Stimulated activated CD4-positive, alpha-beta T cell treated with anti-CD3 and anti-CD28 coated beads, Interleukin-1b, Interleukin-23, amount 100 ng/mL, for 48 hours (primary cell): ENCODE measurements around the gene GPR15.
A peak's percentile ranks its signal among the peaks of the same experiment; 100 is the strongest.
"Not testable (repeated sequence)": the region's sequence is repeated elsewhere in the genome, so short reads cannot be mapped to it uniquely, and the experiment has no call there.

Experiments
- DNase-seq: peaks from one replicate; pipeline ENCODE4 v3.0.0-alpha.2; 2020

GPR15 gene

GRCh38 chr3:98559769-98560168 lies 28.0 kb downstream of the GPR15 start:
- not testable (repeated sequence) for DNase-seq

- DNase-seq, result no peak
Measured at GRCh38 chr3:98560911-98561310, 29.1 kb downstream of the GPR15 start.

DNA sequence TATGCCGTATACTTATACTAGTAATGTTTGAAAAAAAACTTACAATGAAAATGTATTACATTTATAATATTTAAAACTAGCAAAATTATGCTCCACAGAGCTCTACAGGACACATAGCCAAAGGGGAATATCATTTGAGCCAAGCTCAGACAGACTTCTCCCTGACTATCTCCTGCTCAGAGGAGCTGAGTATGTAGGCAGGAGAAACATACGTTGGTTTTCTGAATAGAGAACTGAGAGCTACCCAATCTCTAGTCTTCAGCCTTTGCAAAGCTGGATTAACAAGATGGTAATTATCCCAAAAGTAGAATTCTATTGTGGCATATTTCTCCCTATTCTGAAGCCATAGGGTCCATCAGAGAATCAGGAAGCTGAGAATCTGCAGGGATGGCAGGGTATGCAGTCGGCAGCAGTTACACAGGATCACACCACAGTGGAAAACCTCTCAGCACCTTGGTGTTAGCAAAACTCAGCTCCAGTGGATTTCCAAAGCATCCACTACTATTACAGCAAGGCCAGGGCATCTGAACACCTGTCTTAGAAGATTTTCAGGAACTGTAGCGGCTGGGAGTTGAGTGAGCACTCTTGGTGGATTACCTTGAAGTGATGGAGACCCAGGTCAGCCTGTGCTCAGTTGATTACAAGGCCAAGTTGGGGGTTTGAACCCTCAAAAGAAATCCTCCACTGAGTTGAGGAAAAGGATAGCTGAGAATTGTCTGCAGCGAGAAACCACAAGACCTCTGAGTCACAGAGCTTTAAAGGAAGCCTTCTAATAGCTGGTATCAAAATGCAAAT lies 30.1 kb downstream of the GPR15 start:
- no peak for DNase-seq

- no peak for DNase-seq
Measured at GRCh38 chr3:98563661-98564281, 32.0 kb downstream of the GPR15 start.

GRCh38 chr3:98564282-98565005 lies 32.7 kb downstream of the GPR15 start:
- no peak for DNase-seq

GRCh38 chr3:98565237-98565643 lies 33.5 kb downstream of the GPR15 start:
- DNase-seq, result no peak

DNA sequence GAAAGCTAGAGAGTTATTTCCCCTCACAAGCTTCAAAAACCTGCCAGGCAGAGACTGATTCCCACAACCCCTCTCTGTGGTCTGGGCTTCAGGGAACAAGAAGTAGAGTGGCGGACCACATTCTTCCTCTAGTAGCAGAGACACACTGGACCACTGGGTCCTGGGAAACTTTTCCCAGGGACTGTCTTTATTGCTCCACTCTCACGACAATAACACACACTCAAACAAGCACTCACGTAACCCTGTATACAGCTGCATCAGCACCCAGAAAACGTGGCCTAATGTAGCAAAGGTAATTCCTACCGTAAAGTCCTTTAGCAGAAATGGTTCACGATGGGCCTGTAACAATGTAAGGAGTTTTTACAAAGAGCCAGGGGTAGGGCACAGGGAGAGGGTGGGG lies 34.1 kb downstream of the GPR15 start:
- DNase-seq, result no peak

DNA sequence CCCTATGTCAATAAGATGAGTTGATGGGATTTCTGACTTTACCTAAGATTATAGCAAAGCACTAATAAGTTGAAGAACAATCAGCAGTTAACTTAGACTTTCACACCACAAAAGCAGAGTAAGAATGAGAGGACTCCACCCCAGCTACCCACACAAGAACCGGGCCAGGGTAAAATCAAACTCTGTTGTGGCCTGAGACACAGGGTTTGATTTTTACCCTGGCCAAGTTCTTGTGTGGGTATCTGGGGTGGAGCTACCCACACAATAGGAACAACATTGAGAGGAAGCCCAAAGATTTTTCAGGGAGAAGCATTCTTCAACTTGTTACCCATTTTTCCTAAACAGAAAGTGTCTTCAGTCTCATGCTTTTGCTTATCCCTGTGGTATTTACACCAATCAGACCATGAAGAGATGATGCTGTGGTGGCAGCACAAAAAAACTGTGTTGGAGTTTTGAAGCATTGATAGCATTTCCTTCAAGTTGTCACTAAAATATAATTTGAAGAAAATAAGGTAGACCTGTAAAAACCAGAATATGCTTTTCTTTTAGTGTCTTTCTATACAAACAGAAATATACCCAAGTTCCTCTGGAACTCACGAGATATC lies 36.0 kb downstream of the GPR15 start:
- DNase-seq, result no peak

GRCh38 chr3:98568402-98568801 lies 36.6 kb downstream of the GPR15 start:
- DNase-seq, result no peak

GRCh38 chr3:98573181-98573728 lies 41.5 kb downstream of the GPR15 start:
- DNase-seq, result no peak

GRCh38 chr3:98574132-98574531 lies 42.4 kb downstream of the GPR15 start:
- peak; percentile 52 for DNase-seq

GRCh38 chr3:98577178-98577895 lies 45.6 kb downstream of the GPR15 start:
- no peak for DNase-seq

DNA sequence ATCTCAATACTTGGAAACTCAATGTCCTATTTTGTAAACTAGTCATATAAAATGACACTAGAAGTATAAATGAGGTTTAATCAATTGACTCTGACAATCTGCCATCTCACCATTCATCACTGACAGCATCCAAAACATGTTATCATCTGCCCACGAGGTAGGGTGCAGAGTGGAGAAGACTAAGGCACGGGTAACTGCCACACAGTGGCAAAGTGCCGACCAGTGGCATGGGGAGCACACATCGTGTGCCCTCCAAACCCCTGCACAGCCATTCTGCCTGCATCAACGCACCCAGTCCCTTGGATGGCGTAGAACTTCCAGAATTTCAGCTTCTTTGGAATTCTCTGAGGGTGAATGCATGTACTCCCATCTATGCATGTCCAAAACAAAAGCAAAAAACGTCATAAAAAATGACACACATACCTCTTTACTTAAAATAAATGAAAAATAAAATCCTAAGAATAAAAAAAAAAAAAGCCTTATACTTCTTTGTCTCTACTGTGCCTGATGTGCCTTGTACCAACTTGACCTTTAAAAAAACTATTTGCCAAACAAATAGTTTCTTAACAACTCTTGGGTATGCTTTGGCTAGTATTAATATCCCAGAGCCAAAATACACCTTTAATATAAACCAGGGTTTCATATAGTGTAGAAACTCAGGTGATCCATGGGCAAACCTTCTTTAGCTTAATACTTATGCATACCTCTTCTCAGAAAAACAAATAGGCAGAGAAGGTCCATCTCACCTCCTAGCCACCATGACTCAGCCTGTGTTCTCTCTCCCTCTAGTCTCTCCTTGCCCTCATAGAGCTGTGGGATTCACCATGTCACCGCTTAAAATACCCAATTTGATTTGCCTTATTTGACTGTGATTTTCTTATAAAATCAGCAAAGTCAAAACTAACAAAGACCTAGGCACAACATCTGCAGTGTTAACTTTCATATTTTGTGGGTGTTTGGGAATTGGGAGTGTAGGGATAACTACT lies 48.9 kb downstream of the GPR15 start:
- DNase-seq, result no peak

DNA sequence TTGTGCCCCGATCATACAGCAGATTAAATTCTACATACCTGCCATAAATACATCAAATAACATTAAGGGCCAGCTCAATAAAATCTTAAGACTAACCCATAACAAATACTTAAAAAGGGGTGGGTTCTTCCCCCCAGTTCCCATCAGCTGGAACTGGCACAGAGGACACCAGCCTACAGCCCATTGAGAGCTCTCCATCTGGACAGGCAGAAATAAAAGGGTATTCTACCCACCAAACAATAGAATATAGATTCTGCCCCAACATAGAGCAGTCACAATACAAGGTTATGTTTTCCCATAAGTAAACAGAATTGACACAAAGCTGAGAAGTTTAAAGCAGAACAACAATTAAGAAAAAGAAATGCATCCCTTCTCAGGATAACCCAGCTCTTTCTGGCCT lies 49.7 kb downstream of the GPR15 start:
- DNase-seq, result no peak

GRCh38 chr3:98582042-98582441 lies 50.3 kb downstream of the GPR15 start:
- no peak for DNase-seq

DNA sequence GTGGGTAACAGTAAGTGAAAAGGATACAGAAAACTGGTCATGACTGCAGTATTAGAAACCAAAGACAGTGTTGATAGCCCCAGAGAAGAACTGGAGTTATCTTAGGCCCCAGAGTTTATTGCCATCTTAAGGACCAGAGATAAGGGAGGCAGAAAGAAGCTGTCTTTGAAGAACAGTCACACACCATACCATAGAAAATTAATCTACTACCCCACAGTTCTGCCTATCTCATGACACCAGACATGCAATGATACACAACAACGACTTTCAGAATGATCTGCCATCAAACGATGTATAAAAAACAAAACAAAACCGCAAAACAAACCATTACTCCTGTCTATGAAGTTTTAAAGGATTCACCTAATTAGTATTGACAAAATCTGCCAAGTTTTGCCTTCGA lies 52.0 kb downstream of the GPR15 start:
- no peak for DNase-seq
